K562 (cell line): ENCODE results near the gene RSPH9. TPM values are rescaled to one million over a fixed set of nuclear protein-coding genes. Genes with fewer than 3 reads are reported as not detected.

Source experiments
- ATAC-seq: fragments of 200-7000 bp; cut with Tn5 transposase; 3 replicates; pipeline ENCODE4 v1.9.1; 2020; ENCODE audit warnings: moderate library complexity
- BruUV-seq: library from RNA; stranded (reverse); fragments of 400-500 nt; replicated peaks from 2 replicates; lab custom pipeline; 2021; lab: Mats Ljungman, UMichigan
- CTCF ChIA-PET: fragments of 300-600 bp; formaldehyde crosslinking; extraction: SDS; loops from one replicate; lab custom pipeline; 2021; ENCODE audit warnings: low intra/inter-chr PET ratio; lab: Yijun Ruan, JAX
- POLR2A ChIA-PET: fragments of 300-600, 350-650 bp; sonication (Branson Sonifier 250); formaldehyde crosslinking; extraction: SDS; loops from one replicate; lab custom pipeline; 2021; ENCODE audit warnings: antibody characterized with exemption, inconsistent platforms; lab: Yijun Ruan, JAX
- DNase-seq, 4 experiments: peaks; one replicate each; pipeline versions ENCODE4 v3.0.0 to v3.0.0-alpha.2; 2011 to 2018; ENCODE audit warnings: low spot score in 3 of 4, mixed read lengths in 3 of 4; ENCODE audit errors: extremely low read depth in 1 of 4
- FAIRE-seq: peaks from 2 replicates; lab custom pipeline; 2011; peaks lifted over from hg19 to GRCh38; lab: Jason Lieb, UNC
- H2AFZ ChIP-seq: 2 replicates; pipeline ENCODE4 v1.6.0; 2011; ENCODE audit warnings: low read depth, low read length, control low read depth, inconsistent platforms
- H3K27ac ChIP-seq: fragments of 200-600 bp; 3 replicates; pipeline ENCODE4 v1.8.0; 2011; ENCODE audit warnings: low read depth, mild to moderate bottlenecking, control low read depth, inconsistent platforms, low read length, moderate library complexity, mixed read lengths; ENCODE audit errors: extremely low read depth
- H3K27me3 ChIP-seq, 2 experiments: fragments of 300-600 bp in 1 of 2; 2 replicates in 1 of 2; 3 replicates in 1 of 2; pipeline versions ENCODE4 v1.6.0 to v1.8.0; 2011; ENCODE audit warnings: inconsistent platforms in 2 of 2, low read length in 2 of 2, mild to moderate bottlenecking in 1 of 2, mixed read lengths in 1 of 2, moderate library complexity in 1 of 2; ENCODE audit not compliant: control insufficient read depth in 2 of 2, insufficient read depth in 2 of 2
- H3K36me3 ChIP-seq: fragments of 300-600 bp; 3 replicates; pipeline ENCODE4 v1.8.0; 2011; ENCODE audit warnings: mild to moderate bottlenecking, low read length, inconsistent platforms; ENCODE audit not compliant: control insufficient read depth, insufficient read depth
- H3K4me1 ChIP-seq, 2 experiments: fragments of 200-600 bp in 1 of 2; replicated peaks in 1 of 2; 2 replicates in 1 of 2; 3 replicates in 1 of 2; pipeline versions ENCODE4 v1.5.1 to v1.8.0; 2011; ENCODE audit warnings: inconsistent platforms in 2 of 2, low read length in 2 of 2, mild to moderate bottlenecking in 1 of 2, mixed read lengths in 1 of 2, moderate library complexity in 1 of 2; ENCODE audit not compliant: control insufficient read depth in 2 of 2, insufficient read depth in 2 of 2
- H3K4me2 ChIP-seq: 2 replicates; pipeline ENCODE4 v1.6.1; 2011; ENCODE audit warnings: low read length, control low read depth, inconsistent platforms, mixed read lengths; ENCODE audit not compliant: insufficient read depth
- H3K4me3 ChIP-seq: fragments of 200-600 bp; sonication (generic), shearing (Covaris generic); 2 replicates; pipeline ENCODE4 v1.5.1; 2016; ENCODE audit warnings: control low read depth, inconsistent platforms
- H3K79me2 ChIP-seq: fragments of 200-600 bp; 3 replicates; pipeline ENCODE4 v1.8.0; 2011; ENCODE audit warnings: low read length, inconsistent platforms; ENCODE audit not compliant: control insufficient read depth, insufficient read depth
- H3K9ac ChIP-seq, 2 experiments: 2 replicates each; pipeline versions ENCODE4 v1.6.0 to v1.6.1; 2011; ENCODE audit warnings: low read depth in 2 of 2, low read length in 2 of 2, control low read depth in 1 of 2, inconsistent platforms in 1 of 2, mild to moderate bottlenecking in 1 of 2, mixed read lengths in 1 of 2; ENCODE audit not compliant: insufficient read depth in 1 of 2
- H3K9me1 ChIP-seq: one replicate; pipeline ENCODE4 v1.6.0; 2011; ENCODE audit warnings: inconsistent platforms, mild to moderate bottlenecking, low read length, moderate library complexity; ENCODE audit not compliant: control insufficient read depth, insufficient read depth
- H3K9me3 ChIP-seq: replicated peaks from 2 replicates; pipeline ENCODE4 v1.5.1; 2011; ENCODE audit warnings: low read depth, low read length, inconsistent platforms; ENCODE audit not compliant: control insufficient read depth, insufficient read depth
- H4K20me1 ChIP-seq: replicated peaks from 2 replicates; pipeline ENCODE4 v1.6.1; 2011; ENCODE audit warnings: low read length, inconsistent platforms, mixed read lengths; ENCODE audit not compliant: control insufficient read depth, insufficient read depth
- EZH2 ChIP-seq: IDR thresholded peaks from 2 replicates; pipeline ENCODE4 v1.6.1; 2012; ENCODE audit warnings: low read depth, mild to moderate bottlenecking, inconsistent platforms, low read length, borderline replicate concordance
- KDM1A ChIP-seq, 2 experiments: fragments of 450-650 bp; IDR thresholded peaks; 2 replicates each; pipeline ENCODE4 v1.6.1; 2016; ENCODE audit warnings: mild to moderate bottlenecking in 2 of 2
- KLF16 ChIP-seq: IDR thresholded peaks from 2 replicates; pipeline ENCODE4 v1.6.1; 2016; ENCODE audit warnings: antibody characterized with exemption
- RBM14 ChIP-seq: fragments of 200-400 bp; formaldehyde crosslinking; IDR thresholded peaks from 2 replicates; pipeline ENCODE4 v1.6.1; 2018; ENCODE audit warnings: low read depth, mild to moderate bottlenecking, low read length, moderate library complexity, borderline replicate concordance; ENCODE audit not compliant: insufficient read depth
- SMARCA5 ChIP-seq: fragments of 450-650 bp; IDR thresholded peaks from 2 replicates; pipeline ENCODE4 v1.6.1; 2016
- ZBTB7A ChIP-seq: IDR thresholded peaks from 2 replicates; pipeline ENCODE4 v1.6.1; 2011; ENCODE audit warnings: low read depth, mild to moderate bottlenecking, low read length, moderate library complexity, borderline replicate concordance; ENCODE audit not compliant: control insufficient read depth
- ZFP36 ChIP-seq: fragments of 150-350 bp; IDR thresholded peaks from 2 replicates; pipeline ENCODE4 v1.6.1; 2018; ENCODE audit warnings: low read length, low read depth; ENCODE audit not compliant: partially characterized antibody
- ZNF699 ChIP-seq: fragments of 250-450 bp; sonication (Bioruptor Pico); IDR thresholded peaks from 2 replicates; pipeline ENCODE4 v1.8.0; 2021; ENCODE audit warnings: mild to moderate bottlenecking, moderate library complexity; ENCODE audit not compliant: insufficient replicate concordance
- WGBS: fragments of 100-300 bp; shearing (Covaris generic); methylation state at CpG from one replicate; pipeline ENCODE4 v1.1.6; 2016; ENCODE audit warnings: low coverage, mixed read lengths; ENCODE audit not compliant: insufficient coverage; ENCODE audit errors: missing lambda C conversion rate; 5-methylcytosine and 5-hydroxymethylcytosine counted together
- in situ Hi-C: fragments of 300-500 bp; cut with MboI; formaldehyde crosslinking; loops from 4 replicates; pipeline ENCODE4 v1.15.0; 2018; ENCODE audit warnings: inconsistent platforms, mixed read lengths
- intact Hi-C: fragments of 100-400 bp; cut with micrococcal nuclease; formaldehyde crosslinking; loops from 2 replicates; pipeline ENCODE4 v1.14.2; 2022
- polyA plus RNA-seq, 8 experiments: library from polyadenylated mRNA; depleted of rRNA in 4 of 8; stranded (reverse) in 5 of 8; unstranded in 3 of 8; fragments of >200 nt; fragmentation: Nextera tagmentation in 2 of 8; fragmentation: Illumina TruSeq in 1 of 8; extraction: Ambion mirVana in 2 of 8; extraction: Trizol in 1 of 8; gene quantifications; 2 replicates each; pipeline versions ENCODE4 v1.2.1 to v1.2.3, GENCODE V29; 2011 to 2014; ENCODE audit warnings: inconsistent platforms in 1 of 8, missing spikeins in 1 of 8
- total RNA-seq, 7 experiments: library from RNA; depleted of rRNA in 6 of 7; stranded (reverse); fragments of >200 nt in 6 of 7; fragmentation: Illumina TruSeq in 2 of 7; extraction: Trizol in 2 of 7; gene quantifications; 2 replicates each; pipeline versions ENCODE4 v1.2.1 to v1.2.3, GENCODE V29; 2011 to 2021; ENCODE audit warnings: low replicate concordance in 1 of 7

Gene RSPH9
- total and polyA plus RNA-seq, 9 of the 15 experiments (the other 6 are each of a cell fraction or from before 2014, with no cell fraction given) = 0.05 to 0.60 (median 0.39) TPM; not detected in 6

GRCh38 chr6:43715056-43715788 is 70.4 kb downstream of the RSPH9 start:
- FAIRE-seq (no peak), ATAC-seq (no peak), DNase-seq (no peak)
- CTCF ChIA-PET = no interaction called here
- Histone ChIP-seq H3K9me1 (no peaks in the 10 kb centered on the region), H3K9ac (no peak overlapping the region), H2AFZ (no peak overlapping the region), H3K4me2 (no peak overlapping the region), H3K27me3 (no peaks in the 10 kb centered on the region), H3K4me1 (peaks cover 26 to 28% of the 10 kb centered on the region in 2 experiments), H3K27ac (no peak overlapping the region), H3K4me3 (no peak overlapping the region), H3K36me3 (no peaks in the 10 kb centered on the region), H3K79me2 (no peaks in the 10 kb centered on the region)
- in situ Hi-C loops = no loop called here
- POLR2A ChIA-PET = interaction anchor here (0.5 to 2.9 kb wide), 9 partner anchors 9 to 197 kb away, joined by 3 to 17 read pairs (median 5); partner anchors contain the start of gene GTPBP2
- BruUV-seq = no TSS peak
- TF ChIP-seq RBM14 (no peak), KLF16 (no peak), SMARCA5 (peak; percentile 25; the same call in 1 of the 2 replicates), ZFP36 (peak; percentile 40), EZH2 (no peak), KDM1A (IDR thresholded peaks at IDR 0.05) (0 out of 4 replicates have a peak, but pooled peaks of 1 of the 2 experiments have one; percentile 40), ZBTB7A (no peak), ZNF699 (CRISPR knock-in tag) (no peak)
- TF ChIP-seq, all 486 proteins: peak for 3
- intact Hi-C loops = no loop called here
- H4K20me1 ChIP-seq = no peaks in the 10 kb centered on the region
- 29% methylated on average over 5 of the region's 5 CpGs for WGBS
- no peaks in the 10 kb centered on the region for H3K9me3 ChIP-seq
